ENCODE data around the gene ZNF213. TPM values are rescaled to one million over a fixed set of nuclear protein-coding genes. Genes with fewer than 3 reads are reported as not detected.

Gene ZNF213, protein sequence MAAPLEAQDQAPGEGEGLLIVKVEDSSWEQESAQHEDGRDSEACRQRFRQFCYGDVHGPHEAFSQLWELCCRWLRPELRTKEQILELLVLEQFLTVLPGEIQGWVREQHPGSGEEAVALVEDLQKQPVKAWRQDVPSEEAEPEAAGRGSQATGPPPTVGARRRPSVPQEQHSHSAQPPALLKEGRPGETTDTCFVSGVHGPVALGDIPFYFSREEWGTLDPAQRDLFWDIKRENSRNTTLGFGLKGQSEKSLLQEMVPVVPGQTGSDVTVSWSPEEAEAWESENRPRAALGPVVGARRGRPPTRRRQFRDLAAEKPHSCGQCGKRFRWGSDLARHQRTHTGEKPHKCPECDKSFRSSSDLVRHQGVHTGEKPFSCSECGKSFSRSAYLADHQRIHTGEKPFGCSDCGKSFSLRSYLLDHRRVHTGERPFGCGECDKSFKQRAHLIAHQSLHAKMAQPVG
- polyA plus RNA-seq (ENCODE audit: insufficient read length in 4 of 4), result 10 to 100 TPM; 10.3 to 15.8 (median 11.4) TPM

DNA sequence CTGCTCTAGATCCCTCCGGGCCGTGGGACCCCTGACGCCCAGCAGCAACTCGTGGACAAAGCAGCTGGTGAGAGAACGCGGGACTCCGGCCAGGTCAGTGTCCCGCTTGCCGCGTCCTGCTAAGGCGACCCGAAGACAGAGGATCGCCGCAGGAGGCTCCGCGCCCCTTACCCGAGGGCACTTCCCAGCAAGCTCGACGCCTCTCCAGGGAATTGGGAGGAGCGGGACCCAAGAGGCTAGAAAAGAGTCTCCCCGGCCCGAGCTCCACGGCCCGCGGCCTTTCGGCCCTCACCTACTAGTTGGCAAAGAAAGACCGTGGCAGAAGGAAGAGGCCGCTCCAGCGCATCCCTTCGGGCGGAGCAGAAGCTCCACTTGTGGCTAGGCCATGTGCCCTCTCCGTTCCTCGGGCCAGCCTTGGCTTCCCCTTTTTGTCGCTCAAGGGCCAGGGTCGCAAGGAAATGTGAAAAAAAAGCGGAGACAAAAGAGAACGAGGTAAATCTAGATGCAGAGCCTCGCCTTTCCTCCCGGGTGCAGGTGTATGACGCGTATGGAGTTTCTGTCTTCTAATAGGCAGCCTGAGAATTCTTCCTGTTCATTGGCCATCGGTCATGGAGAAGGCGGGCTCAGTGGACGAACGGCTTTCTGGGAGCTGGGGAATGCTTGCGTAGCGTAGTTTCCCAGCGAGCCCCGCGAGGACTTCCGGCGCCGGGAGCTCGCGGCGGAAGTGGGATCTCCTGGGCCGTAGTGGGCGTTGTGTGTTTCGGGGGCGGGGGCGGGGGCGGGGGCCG, at the start of gene ZNF213:
Gene ZNF213, plus strand, starts transcription at position 692 of the 788 bp plus-strand sequence. CDS start 2,252 bp downstream, outside the sequence.
- DNase-seq (ENCODE audit: low read depth in 4 of 4, low spot score in 3 of 4), result peak; percentile 90 to 98 (median 97)

- no peak for DNase-seq (ENCODE audit: low read depth in 4 of 4, low spot score in 3 of 4)
Measured at GRCh38 chr16:3085868-3086595, 48.8 kb upstream of the ZNF213 start.

DNA sequence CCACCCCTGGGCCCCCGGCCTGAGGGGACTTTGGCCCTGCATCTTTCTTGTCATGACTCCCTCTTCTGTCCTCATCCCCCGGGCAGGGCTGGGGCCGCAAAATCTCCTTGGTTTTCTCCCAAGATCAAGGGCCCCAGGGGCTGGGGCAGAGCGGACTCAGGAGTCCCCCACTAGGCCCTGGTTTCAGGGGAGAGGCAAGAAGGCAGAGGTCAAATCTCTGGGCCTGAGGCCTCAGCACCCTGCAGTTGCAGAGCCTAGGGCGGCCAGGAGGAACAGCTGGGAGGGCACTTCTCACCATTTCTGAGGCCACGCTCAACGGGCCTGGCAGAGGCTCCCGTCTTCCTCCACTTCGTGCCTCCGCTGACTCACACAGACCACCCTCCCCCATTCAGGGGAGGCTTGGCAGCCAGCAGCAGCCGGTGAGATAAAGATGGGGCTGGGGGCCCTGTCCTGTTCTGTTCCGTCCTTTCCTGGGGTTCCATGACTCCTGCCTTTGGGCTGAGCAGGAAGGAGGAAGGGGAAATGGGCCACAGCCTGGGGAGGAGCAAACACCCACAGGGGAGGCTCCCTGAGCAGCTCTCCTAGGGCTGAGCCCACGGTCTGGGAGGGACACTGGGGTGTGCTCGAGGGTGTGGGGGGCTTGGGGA, 48.1 kb upstream of the ZNF213 start:
- DNase-seq (ENCODE audit: low read depth in 4 of 4, low spot score in 3 of 4), result no peak

DNA sequence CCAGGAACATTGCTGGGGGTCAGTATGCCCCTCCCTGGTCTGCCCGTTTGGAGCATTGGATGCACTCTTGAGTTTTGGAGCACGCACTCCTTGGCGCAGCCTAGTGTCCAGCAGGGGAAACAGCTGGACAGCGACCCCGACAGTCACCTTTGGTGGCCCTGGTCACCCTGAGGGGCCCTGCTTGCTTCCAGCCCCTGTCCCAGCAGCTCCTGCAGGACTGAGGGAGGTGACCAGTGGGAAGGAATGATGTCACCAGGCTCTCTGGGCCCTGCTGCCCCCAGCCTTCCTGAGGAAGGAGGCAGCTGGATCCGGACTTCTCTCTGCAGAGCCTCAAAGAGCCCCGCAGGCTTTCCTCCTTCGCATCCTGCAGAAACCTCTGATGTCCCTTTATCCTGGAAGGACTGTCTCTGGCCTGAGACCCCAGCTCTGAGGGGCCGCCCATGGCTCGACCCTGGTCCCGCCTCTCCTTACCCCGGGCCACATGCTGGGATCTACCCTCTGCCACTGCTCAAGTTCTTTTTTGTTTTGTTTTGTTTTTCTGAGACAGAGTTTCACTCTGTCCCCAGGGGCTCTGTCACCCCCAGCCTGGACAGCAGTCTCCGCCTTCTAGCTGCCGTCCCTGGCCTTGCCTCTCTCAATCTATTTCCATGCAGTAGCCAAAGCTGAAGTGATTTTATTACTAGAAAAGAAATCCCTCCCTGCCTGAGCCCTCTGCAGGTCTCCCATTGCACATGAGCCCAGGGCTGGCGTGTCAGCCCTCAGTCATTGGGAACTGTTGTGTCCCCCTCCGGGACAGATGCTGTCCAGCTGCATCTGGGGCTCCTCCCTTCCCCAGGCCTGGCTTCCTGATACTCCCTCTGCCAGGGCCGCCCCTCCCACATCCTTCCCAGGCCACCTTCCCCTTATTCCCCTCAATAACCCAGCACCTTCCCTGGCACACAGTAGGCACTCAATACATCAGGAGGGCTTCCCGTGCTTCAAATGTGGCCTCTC, 47.3 kb upstream of the ZNF213 start:
- no peak for DNase-seq (ENCODE audit: low read depth in 4 of 4, low spot score in 3 of 4)

- no peak for DNase-seq (ENCODE audit: low read depth in 4 of 4, low spot score in 3 of 4)
Measured at GRCh38 chr16:3088450-3088849, 46.4 kb upstream of the ZNF213 start.

DNA sequence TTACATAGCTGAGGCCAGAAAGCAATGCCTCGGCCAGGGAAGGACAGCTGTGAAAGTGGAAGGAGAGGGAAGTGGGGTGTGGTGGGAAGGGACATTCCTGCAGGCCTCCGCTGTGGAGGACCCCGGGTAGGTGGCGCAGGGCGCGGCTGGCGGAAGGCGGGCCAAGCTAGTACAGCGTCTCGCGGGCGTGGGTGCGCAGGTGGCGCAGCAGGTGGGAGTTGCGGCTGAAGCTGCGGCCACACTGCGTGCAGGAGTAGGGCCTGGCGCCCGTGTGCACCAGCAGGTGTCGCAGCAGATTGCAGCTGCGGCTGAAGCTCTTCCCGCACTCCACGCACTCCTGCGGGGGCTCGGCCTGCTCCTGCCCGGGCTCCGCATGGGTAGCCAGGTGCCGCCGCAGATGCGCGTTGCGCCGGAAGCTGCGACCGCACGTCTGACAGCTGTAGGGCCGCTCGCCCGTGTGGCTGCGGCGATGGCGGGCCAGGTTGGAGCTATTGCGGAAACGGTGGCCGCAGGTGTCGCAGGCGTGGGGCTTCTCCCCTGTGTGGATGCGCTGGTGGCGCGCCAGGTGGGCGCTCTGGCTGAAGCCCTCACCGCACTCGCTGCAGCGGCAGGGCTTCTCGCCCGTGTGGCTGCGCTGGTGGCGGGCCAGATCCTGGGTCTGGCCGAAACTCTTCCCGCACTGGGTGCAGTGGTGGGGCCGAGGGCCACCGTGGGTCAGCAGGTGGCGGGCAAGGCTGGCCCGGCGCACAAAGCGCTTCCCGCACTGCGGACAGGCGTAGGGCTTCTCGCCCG, 45.7 kb upstream of the ZNF213 start:
- no peak for DNase-seq (ENCODE audit: low read depth in 4 of 4, low spot score in 3 of 4)

DNA sequence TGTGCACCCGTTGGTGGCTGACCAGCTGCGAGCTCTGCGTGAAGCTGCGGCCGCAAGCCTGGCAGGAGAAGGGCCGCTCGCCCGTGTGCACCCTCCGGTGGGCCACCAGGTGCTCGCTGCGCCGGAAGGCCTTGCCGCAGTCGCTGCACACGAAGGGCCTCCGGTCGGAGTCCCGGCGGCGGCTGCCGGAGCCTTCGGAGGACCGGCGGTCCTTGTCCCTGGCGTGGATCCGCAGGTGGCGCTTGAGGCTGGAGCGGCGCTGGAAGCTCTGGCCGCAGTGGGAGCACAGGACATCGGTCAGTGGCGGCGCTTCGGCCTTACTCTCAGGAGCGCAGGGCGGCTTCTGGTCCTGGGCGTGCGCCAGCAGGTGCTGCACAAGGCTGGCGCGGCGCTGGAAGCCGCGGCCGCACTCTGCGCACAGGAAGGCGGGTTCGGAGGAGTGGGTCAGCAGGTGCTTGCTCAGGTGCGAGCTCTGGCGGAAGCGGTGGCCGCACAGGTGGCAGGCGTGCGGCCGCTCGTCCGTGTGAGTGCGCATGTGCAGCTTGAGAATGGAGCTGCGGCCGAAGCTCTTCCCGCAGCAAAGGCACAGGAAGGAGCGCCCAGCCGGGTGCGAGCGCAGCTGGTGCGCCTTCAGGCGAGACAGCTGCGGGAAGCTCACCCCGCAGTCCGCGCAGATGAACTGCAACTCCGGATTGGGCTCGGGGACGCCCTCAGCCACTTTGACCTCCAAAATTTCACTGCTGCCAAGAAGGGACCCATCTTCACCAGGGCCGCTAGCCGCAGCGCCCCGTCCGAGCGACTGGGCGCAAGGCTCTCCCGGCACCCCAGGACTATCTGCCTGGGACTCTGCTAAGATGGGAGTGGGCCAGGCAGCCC, 44.9 kb upstream of the ZNF213 start:
- no peak for DNase-seq (ENCODE audit: low read depth in 4 of 4, low spot score in 3 of 4)

- no peak for DNase-seq (ENCODE audit: low read depth in 4 of 4, low spot score in 3 of 4)
Measured at GRCh38 chr16:3091551-3091950, 43.3 kb upstream of the ZNF213 start.

- DNase-seq (ENCODE audit: low read depth in 4 of 4, low spot score in 3 of 4), result no peak
Measured at GRCh38 chr16:3092501-3092941, 42.3 kb upstream of the ZNF213 start.

DNA sequence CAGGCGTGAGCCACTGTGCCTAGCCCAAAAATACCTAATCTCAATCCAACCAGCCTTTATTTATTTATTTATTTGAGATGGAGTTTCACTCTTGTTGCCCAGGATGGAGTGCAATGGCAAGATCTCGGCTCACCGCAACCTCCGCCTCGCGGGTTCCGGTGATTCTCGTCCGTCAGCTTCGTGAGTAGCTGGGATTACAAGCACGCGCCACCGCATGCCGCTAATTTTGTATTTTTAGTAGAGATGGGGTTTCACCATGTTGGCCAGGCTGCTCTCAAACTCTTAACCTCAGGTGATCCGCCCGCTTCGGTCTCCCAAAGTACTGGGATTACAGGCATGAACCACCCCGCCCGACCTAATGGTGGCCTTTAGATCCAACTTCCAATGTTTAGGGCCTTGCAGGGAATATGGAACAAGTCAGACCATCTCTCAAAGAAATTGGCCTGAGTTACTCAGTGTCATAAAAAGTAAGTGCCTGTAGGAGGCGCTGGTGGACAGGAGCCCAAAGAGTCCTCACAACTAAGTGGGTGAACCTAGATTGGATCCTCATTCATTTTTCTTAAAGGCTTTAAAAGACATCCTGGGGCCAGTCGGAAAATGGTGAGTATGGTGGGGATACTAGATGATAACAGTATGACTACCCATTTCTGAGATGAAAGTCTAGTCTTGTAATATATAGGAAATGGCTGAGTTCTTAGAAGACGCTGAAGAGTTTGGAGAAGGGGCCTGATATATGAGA, 40.4 kb upstream of the ZNF213 start:
- DNase-seq (ENCODE audit: low read depth in 4 of 4, low spot score in 3 of 4), result no peak

GRCh38 chr16:3095869-3096268, 39.0 kb upstream of the ZNF213 start:
- no peak for DNase-seq (ENCODE audit: low read depth in 4 of 4, low spot score in 3 of 4)

DNA sequence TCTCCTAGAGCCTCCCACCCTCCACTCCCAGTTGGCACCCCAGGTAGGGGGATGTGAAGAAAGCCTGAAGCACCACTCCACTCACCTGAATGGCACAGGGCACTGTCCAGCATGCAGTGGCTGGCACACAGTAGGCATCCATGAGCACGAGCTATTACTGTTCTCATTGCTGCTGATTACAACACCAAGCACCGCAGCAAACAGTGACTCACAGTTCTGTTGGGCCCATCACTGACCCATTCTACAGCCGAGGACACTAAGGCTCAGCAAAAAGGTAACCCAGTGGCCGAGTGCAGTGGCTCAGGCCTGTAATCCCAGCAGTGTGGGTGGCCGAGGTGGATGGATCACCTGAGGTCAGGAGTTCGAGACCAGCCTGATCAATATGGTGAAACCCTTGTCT, 38.5 kb upstream of the ZNF213 start:
- DNase-seq (ENCODE audit: low read depth in 4 of 4, low spot score in 3 of 4), result no peak

GRCh38 chr16:3097266-3097665, 37.6 kb upstream of the ZNF213 start:
- DNase-seq (ENCODE audit: low read depth in 4 of 4, low spot score in 3 of 4), result no peak

- DNase-seq (ENCODE audit: low read depth in 4 of 4, low spot score in 3 of 4), result no peak
Measured at GRCh38 chr16:3098459-3099394, 36.1 kb upstream of the ZNF213 start, which contains the start of gene ZSCAN10. ZSCAN10 (minus strand) TSS chr16:3099294; CDS start chr16:3092937, 6,357 bp downstream.

- no peak for DNase-seq (ENCODE audit: low read depth in 4 of 4, low spot score in 3 of 4)
Measured at GRCh38 chr16:3099395-3099731, 35.5 kb upstream of the ZNF213 start.
